ENCODE results near the gene GJD2.

Gene GJD2

DNA sequence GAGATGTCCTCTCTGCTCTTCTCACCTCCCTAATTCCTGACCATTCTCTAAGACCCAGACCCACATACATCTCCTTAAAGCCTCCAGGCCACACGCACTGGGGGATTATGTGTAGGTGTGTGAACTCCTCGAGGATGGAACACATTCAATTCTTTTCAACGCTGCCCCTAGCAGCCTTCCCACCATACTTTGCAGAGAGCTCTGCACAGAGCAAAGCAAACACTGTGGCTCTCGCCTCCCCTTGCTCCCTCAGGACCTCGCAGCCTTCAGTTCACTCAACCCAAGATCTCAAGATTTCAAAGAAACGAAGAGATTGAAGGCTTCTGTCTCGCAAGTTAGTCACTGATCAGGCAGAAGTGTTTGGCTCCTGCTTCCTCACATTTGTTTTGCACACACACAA, 34.5 kb upstream of the GJD2 start:
- no peaks in the 10 kb centered on the region for H3K9me3 Mint-ChIP-seq
- H3K4me3 Mint-ChIP-seq, result no peak overlapping the region
- H3K36me3 Mint-ChIP-seq (ENCODE audit: low read depth), result no peaks in the 10 kb centered on the region
- no peak for DNase-seq (ENCODE audit: low spot score)
- H3K4me1 Mint-ChIP-seq (ENCODE audit: low read depth), result no peaks in the 10 kb centered on the region
- H3K27ac Mint-ChIP-seq, result no peak overlapping the region
- peaks cover 30% of the 10 kb centered on the region for H3K27me3 Mint-ChIP-seq (ENCODE audit: low read depth)

DNA sequence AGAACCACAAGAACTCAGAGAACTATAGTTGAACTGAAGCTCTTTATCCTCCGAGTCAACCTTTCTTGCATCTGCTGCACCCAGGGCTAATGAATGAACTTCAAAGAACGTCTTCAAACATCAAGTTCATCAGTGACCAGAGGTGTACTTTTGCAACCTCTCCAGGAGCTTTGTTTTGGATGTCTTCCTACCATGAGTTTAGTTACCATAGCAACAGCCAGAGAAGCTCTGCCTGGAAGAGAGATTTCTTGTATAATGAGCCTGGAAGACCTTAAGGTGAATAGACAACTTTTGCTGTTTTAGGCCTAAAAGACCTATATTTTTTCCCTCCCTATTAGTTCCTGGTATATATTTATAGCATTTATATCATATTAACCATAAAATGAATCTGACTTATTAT, 31.4 kb upstream of the GJD2 start:
- no peak for DNase-seq (ENCODE audit: low spot score)
- peaks cover 15% of the 10 kb centered on the region for H3K27me3 Mint-ChIP-seq (ENCODE audit: low read depth)
- no peak overlapping the region for H3K27ac Mint-ChIP-seq
- no peaks in the 10 kb centered on the region for H3K9me3 Mint-ChIP-seq
- H3K36me3 Mint-ChIP-seq (ENCODE audit: low read depth), result no peaks in the 10 kb centered on the region
- no peaks in the 10 kb centered on the region for H3K4me1 Mint-ChIP-seq (ENCODE audit: low read depth)
- no peak overlapping the region for H3K4me3 Mint-ChIP-seq

DNA sequence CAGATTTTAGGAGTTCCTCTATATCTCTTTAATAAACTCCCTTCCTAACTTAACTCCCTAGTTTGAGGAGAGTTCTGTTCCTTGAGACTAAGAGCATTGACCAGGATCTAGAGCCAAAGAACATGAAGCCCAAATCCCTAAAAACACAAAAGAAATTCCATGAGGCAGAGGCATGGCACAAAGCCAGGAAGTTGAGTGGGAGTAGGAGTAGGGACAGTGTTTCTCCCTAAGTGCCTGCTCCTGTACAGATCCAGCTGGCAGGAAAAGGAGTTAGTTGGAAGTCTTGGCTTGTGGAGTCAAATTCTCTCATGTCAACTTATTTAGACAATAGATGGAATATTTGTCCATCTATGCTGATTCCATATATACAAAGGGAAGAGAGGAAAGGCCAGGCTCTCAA, 29.2 kb upstream of the GJD2 start:
- Mint-ChIP-seq H3K4me3 (no peak overlapping the region), H3K9me3 (no peaks in the 10 kb centered on the region), H3K36me3 (ENCODE audit: low read depth) (no peaks in the 10 kb centered on the region), H3K27ac (no peak overlapping the region), H3K4me1 (ENCODE audit: low read depth) (no peaks in the 10 kb centered on the region), H3K27me3 (ENCODE audit: low read depth) (peaks cover 4% of the 10 kb centered on the region)
- no peak for DNase-seq (ENCODE audit: low spot score)

DNA sequence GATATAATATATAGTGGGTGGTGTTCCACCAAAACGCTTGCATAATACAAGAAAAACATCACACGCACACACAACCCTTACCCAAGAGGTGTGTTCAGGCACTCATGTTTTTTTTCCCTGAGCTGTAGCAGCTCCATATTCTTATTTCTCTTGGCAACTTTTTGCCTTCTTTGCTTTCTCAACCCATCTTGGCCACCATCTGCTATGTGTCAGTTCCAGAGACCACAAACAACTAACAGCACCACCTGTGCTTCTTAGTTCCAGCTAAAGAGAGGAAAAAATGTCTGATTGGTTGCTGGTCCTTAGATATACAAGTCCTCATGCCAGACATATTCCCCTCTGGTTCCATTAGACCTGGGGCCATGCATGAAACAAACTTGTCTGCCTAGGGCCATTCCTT, 28.6 kb upstream of the GJD2 start:
- Mint-ChIP-seq H3K9me3 (no peaks in the 10 kb centered on the region), H3K27ac (no peak overlapping the region), H3K4me3 (no peak overlapping the region), H3K4me1 (ENCODE audit: low read depth) (no peaks in the 10 kb centered on the region), H3K36me3 (ENCODE audit: low read depth) (no peaks in the 10 kb centered on the region), H3K27me3 (ENCODE audit: low read depth) (peaks cover 4% of the 10 kb centered on the region)
- no peak for DNase-seq (ENCODE audit: low spot score)

DNA sequence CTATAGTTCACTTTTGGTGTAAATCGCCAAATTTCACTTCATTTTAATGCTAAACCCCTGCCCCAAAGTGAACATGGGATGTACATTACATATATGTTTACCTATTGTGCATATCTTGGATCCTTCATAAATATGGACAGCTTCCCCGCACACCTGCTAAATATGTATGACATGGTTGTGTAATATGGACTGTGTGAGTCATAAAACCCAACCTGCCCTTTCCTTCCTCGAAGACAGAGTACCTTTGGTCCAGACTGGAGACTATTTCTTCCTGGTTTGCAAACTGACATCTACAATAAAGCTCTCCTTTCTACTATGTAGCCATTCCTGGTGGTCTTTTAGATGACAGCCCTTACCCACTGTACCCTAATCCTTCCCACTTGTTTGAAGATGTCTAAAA, 28.1 kb upstream of the GJD2 start:
- H3K4me3 Mint-ChIP-seq, result no peak overlapping the region
- H3K9me3 Mint-ChIP-seq, result no peaks in the 10 kb centered on the region
- H3K27me3 Mint-ChIP-seq (ENCODE audit: low read depth), result peaks cover 4% of the 10 kb centered on the region
- no peaks in the 10 kb centered on the region for H3K4me1 Mint-ChIP-seq (ENCODE audit: low read depth)
- no peak for DNase-seq (ENCODE audit: low spot score)
- H3K27ac Mint-ChIP-seq, result no peak overlapping the region
- H3K36me3 Mint-ChIP-seq (ENCODE audit: low read depth), result no peaks in the 10 kb centered on the region

DNA sequence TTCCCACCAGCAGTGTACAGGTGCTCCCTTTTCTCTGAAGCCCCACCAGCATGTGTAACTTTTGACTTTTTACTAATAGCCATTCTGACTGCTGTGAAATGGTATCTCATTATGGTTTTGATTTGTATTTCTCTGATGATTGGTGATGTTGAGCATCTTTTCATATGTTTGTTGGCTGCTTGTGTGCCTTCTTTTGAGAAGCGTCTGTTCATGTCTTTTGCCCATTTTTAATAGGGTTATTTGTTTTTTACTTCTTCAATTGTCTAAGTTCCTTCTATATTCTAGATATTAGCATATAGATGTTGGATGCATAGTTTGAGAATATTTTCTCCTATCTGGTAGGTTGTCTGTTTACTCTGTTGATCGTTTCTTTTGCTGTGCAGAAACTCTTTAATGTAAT, 25.9 kb upstream of the GJD2 start:
- Mint-ChIP-seq H3K27me3 (ENCODE audit: low read depth) (peaks cover 4% of the 10 kb centered on the region), H3K27ac (no peak overlapping the region)

DNA sequence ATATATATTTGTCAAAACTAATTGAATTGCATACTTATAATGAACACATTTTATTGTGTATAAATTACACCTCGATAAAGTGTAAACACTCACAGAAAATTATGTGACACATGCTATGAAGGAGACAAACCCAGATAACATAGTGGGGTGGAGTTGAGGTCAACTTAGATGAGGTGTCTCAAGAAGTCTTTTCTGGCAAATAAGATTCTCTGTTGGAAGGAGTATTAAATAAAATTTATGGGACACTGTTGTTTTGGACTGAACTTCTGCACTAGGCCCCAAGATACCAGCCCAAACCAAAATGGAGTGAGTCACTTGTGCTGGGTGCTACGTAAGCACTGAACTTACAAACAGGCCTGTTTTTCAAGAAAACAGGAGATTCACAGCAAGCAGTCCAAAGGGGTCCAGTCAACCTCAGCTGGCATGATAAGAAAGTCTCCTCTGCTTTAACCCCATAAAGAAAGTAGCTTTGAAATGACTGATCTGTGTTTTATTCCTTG, 21.9 kb upstream of the GJD2 start:
- DNase-seq (ENCODE audit: low spot score), result no peak
- Mint-ChIP-seq H3K4me1 (ENCODE audit: low read depth) (no peaks in the 10 kb centered on the region), H3K4me3 (no peak overlapping the region), H3K36me3 (ENCODE audit: low read depth) (no peaks in the 10 kb centered on the region), H3K9me3 (no peaks in the 10 kb centered on the region), H3K27ac (no peak overlapping the region), H3K27me3 (ENCODE audit: low read depth) (peaks cover 5% of the 10 kb centered on the region)

More for the DNA sequence above, 25.9 kb upstream of the GJD2 start:
- H3K9me3 Mint-ChIP-seq, result no peaks in the 10 kb centered on the region
- no peak for DNase-seq (ENCODE audit: low spot score)
- no peaks in the 10 kb centered on the region for H3K36me3 Mint-ChIP-seq (ENCODE audit: low read depth)
- no peaks in the 10 kb centered on the region for H3K4me1 Mint-ChIP-seq (ENCODE audit: low read depth)
- no peak overlapping the region for H3K4me3 Mint-ChIP-seq

DNA sequence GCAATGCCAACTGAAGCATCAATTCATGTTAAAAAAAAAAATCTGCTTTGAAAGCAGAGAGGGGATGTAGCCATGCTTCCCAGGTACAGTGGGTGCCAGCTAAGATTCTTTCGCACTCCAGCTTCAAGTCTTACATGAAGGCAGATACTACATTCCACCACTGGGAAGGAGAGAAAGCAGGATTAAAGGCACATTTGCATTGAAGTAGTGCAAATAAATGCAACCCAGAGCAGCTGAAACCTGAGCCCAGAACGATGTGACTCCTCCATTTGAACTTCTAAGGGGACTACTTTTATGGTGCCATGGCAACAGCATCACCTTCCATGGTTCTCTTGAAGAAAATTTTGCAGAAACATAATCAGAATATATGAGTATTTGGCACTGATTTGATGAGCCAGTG, 19.1 kb upstream of the GJD2 start:
- Mint-ChIP-seq H3K36me3 (ENCODE audit: low read depth) (no peaks in the 10 kb centered on the region), H3K27ac (no peak overlapping the region), H3K4me1 (ENCODE audit: low read depth) (no peaks in the 10 kb centered on the region), H3K9me3 (no peaks in the 10 kb centered on the region), H3K27me3 (ENCODE audit: low read depth) (peaks cover 5% of the 10 kb centered on the region), H3K4me3 (no peak overlapping the region)
- no peak for DNase-seq (ENCODE audit: low spot score)

DNA sequence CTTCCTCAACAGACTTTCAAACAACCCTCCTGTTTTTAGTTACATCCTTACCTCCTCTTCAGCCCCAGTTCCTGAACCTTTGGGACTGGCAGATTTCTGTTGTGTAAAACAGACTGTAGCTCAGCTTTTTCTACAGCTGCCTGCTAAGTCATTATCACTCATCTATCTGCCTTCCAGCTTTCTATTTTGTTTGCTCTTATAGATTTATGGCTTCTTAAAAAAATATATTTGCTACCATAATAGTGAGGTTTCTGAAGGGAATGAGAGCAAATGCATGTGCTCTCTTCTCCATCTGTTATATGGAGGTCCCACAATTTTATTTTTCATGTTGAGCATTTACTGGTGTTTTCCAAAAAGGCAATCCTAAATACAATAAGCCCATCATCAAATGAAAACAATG, 18.2 kb upstream of the GJD2 start:
- Mint-ChIP-seq H3K4me1 (ENCODE audit: low read depth) (no peaks in the 10 kb centered on the region), H3K4me3 (no peak overlapping the region), H3K9me3 (no peaks in the 10 kb centered on the region), H3K36me3 (ENCODE audit: low read depth) (no peaks in the 10 kb centered on the region), H3K27me3 (ENCODE audit: low read depth) (peaks cover 5% of the 10 kb centered on the region), H3K27ac (no peak overlapping the region)
- no peak for DNase-seq (ENCODE audit: low spot score)

DNA sequence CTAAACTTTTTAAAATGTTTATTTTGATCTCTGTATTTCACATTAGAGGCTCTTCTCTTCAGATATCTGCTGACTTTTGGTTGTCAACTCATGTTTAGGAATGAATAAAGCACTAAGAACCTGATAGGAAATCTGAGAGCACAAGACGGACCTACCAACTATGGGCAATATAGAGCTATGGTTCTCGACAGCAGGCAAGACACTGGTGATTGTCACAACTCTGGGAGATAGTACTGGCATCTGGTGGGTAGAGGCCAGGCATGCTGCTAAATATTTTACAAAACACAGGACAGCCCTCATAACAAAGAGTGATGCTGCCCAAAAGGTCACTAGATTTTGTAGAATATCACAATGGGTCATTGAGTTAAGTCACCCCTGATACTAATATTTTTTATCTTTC, 17.5 kb upstream of the GJD2 start:
- H3K9me3 Mint-ChIP-seq, result no peaks in the 10 kb centered on the region
- no peak overlapping the region for H3K4me3 Mint-ChIP-seq
- no peak overlapping the region for H3K27ac Mint-ChIP-seq
- H3K4me1 Mint-ChIP-seq (ENCODE audit: low read depth), result no peaks in the 10 kb centered on the region
- no peak for DNase-seq (ENCODE audit: low spot score)
- H3K27me3 Mint-ChIP-seq (ENCODE audit: low read depth), result peaks cover 5% of the 10 kb centered on the region
- H3K36me3 Mint-ChIP-seq (ENCODE audit: low read depth), result no peaks in the 10 kb centered on the region

DNA sequence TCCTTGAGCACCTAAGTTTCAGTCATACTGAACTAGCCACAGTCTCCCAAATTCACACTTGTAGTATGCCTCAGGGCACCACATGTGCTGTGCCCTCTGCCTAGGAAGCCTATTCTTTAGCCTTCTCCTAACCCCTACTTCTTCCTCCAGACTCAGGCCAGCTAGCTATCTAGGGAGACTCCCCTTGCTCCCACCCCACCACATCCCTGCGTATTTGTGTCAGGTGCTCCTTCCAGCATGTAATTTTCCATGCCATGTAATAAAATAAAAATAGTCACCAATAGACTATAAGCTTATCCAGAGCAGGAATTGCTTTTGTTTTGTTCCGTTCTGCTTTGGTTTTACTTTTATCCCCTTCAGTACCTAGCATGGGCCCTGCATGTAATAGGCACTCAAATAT, 14.9 kb upstream of the GJD2 start:
- DNase-seq (ENCODE audit: low spot score), result no peak
- no peaks in the 10 kb centered on the region for H3K9me3 Mint-ChIP-seq
- peaks cover 3% of the 10 kb centered on the region for H3K27me3 Mint-ChIP-seq (ENCODE audit: low read depth)
- H3K4me1 Mint-ChIP-seq (ENCODE audit: low read depth), result no peaks in the 10 kb centered on the region
- no peak overlapping the region for H3K4me3 Mint-ChIP-seq
- no peaks in the 10 kb centered on the region for H3K36me3 Mint-ChIP-seq (ENCODE audit: low read depth)
- H3K27ac Mint-ChIP-seq, result no peak overlapping the region

DNA sequence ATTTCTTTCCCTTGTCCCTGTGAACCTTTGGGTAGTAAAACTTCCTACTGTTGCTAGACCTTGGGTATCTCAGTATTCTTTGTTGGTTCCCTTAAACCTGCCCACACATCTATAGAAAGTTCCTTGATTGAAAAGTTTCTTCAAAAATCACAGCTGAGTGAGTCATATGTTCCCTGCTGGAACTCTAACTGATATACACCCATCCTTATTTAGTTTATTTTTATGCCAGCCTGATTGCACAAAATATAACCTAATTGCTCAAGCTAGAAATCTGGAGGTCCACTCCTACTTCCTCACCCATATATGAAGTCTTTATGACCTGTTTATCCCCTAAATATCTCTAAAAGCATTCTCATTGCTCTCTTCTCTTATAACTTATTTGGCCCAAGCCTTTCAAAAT, 13.7 kb upstream of the GJD2 start:
- no peaks in the 10 kb centered on the region for H3K36me3 Mint-ChIP-seq (ENCODE audit: low read depth)
- no peak overlapping the region for H3K27ac Mint-ChIP-seq
- H3K9me3 Mint-ChIP-seq, result no peaks in the 10 kb centered on the region
- DNase-seq (ENCODE audit: low spot score), result no peak
- H3K27me3 Mint-ChIP-seq (ENCODE audit: low read depth), result peaks cover 4% of the 10 kb centered on the region
- H3K4me1 Mint-ChIP-seq (ENCODE audit: low read depth), result no peaks in the 10 kb centered on the region
- no peak overlapping the region for H3K4me3 Mint-ChIP-seq

DNA sequence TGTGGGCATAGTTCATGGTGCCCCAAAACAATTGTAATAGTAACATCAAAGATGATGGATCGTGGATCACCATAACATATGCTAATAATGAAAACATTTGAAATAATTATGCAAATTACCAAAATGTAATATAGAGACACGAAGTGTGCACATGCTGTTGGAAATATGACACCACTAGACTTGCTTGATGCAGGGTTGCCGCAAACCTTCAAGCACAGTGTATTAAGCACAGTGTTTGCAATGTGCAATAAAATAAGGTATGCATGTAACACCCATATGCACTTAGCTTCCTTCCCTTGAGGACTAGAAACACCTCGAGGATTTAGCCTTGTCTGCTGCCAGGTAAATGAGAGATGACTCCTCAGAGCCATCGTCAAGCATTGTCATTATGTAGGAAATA, 10.9 kb upstream of the GJD2 start:
- no peaks in the 10 kb centered on the region for H3K9me3 Mint-ChIP-seq
- H3K36me3 Mint-ChIP-seq (ENCODE audit: low read depth), result no peaks in the 10 kb centered on the region
- H3K27ac Mint-ChIP-seq, result no peak overlapping the region
- no peak for DNase-seq (ENCODE audit: low spot score)
- H3K4me1 Mint-ChIP-seq (ENCODE audit: low read depth), result no peaks in the 10 kb centered on the region
- no peak overlapping the region for H3K4me3 Mint-ChIP-seq
- peaks cover 8% of the 10 kb centered on the region for H3K27me3 Mint-ChIP-seq (ENCODE audit: low read depth)

DNA sequence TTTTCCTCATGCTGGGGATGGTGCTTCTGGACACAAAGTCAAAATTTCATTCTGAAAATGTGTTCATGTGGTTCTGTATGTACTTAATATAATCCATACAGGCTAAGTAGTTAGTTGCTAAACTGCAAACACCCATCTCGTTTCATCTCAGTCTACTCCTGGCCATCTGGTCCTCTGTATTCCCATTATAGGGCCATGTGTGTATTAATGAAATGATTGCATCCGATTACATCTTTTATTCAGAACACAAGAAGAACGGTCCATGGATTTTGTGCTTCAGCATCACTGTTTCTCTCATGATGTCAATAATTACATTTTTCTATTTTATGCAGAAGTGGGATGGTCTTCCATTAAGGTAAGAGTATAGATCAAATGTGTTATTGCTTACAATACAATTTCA, 6.1 kb upstream of the GJD2 start:
- Mint-ChIP-seq H3K4me1 (ENCODE audit: low read depth) (no peaks in the 10 kb centered on the region), H3K36me3 (ENCODE audit: low read depth) (no peaks in the 10 kb centered on the region), H3K27ac (no peak overlapping the region), H3K9me3 (no peaks in the 10 kb centered on the region), H3K4me3 (no peak overlapping the region), H3K27me3 (ENCODE audit: low read depth) (peaks cover 41% of the 10 kb centered on the region)
- DNase-seq (ENCODE audit: low spot score), result no peak

DNA sequence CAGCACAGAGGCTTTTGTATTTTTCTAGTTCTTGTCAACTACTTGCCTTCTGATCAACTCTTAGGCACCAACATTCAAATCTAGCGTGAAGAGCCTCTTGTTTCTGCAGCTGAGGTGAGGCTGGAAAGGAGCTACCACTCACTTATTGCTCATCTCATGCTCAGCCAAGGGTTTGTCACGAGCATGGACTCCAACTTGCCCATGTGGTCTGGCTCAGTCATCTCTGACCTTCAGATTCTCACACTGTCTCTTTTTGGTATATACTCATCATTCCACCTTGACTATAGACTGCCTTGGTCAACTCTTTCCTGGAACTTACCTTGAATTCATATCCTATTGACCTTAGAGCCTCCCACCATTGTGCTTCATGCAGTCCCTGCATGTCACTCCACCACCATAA, 5.2 kb upstream of the GJD2 start:
- Mint-ChIP-seq H3K9me3 (no peaks in the 10 kb centered on the region), H3K27ac (no peak overlapping the region), H3K4me3 (no peak overlapping the region), H3K36me3 (ENCODE audit: low read depth) (no peaks in the 10 kb centered on the region), H3K4me1 (ENCODE audit: low read depth) (no peaks in the 10 kb centered on the region), H3K27me3 (ENCODE audit: low read depth) (peaks cover 50% of the 10 kb centered on the region)
- no peak for DNase-seq (ENCODE audit: low spot score)

Data from T-helper 2 cell treated with Interferon-gamma antibody and Interleukin-4, amounts not matched to agents 5 μg/mL and 100 μg/mL, for 36 hours (primary cell).